CD4-positive, alpha-beta T cell (primary cell): ENCODE data around the gene USP50. TPM values are rescaled to one million over a fixed set of nuclear protein-coding genes. Genes with fewer than 3 reads are reported as not detected.

Experiments used
- ATAC-seq: fragments of 200-7000 bp; cut with Tn5 transposase; one replicate; pipeline ENCODE4 v1.10.0; 2022; ENCODE audit warnings: mild to moderate bottlenecking; ENCODE audit not compliant: poor library complexity
- CTCF ChIA-PET: fragments of 350-600 bp; sonication (Branson Sonifier 250); formaldehyde crosslinking; loops from one replicate; lab custom pipeline; 2021; ENCODE audit warnings: antibody characterized with exemption, inconsistent platforms; lab: Charles Lee
- POLR2A ChIA-PET: fragments of 350-600 bp; sonication (Branson Sonifier 250); formaldehyde crosslinking; loops from one replicate; lab custom pipeline; 2021; ENCODE audit warnings: antibody characterized with exemption, inconsistent platforms; lab: Charles Lee
- DNase-seq, 14 experiments: peaks; one replicate each; pipeline ENCODE4 v3.0.0-alpha.2; 2013 to 2020; ENCODE audit warnings: mixed read lengths in 2 of 14
- H3K27ac ChIP-seq, 2 donors: one replicate each; pipeline versions ENCODE4 v1.5.1 to v1.7.0; 2013; ENCODE audit warnings: low read length in 2 of 2, low read depth in 1 of 2, mild to moderate bottlenecking in 1 of 2
- H3K27me3 ChIP-seq, 2 experiments: 1 replicate in 1 of 2; 2 replicates in 1 of 2; pipeline versions ENCODE4 v1.6.1 to v1.7.0; 2013; ENCODE audit warnings: low read length in 2 of 2, control low read depth in 1 of 2, mild to moderate bottlenecking in 1 of 2, moderate library complexity in 1 of 2; ENCODE audit not compliant: insufficient read depth in 2 of 2, control insufficient read depth in 1 of 2
- H3K36me3 ChIP-seq: one replicate; pipeline ENCODE4 v1.6.1; 2013; ENCODE audit warnings: low read length, control low read depth; ENCODE audit not compliant: insufficient read depth
- H3K4me1 ChIP-seq: one replicate; pipeline ENCODE4 v1.6.1; 2013; ENCODE audit warnings: low read length, control low read depth; ENCODE audit not compliant: insufficient read depth
- H3K4me3 ChIP-seq: one replicate; pipeline ENCODE4 v1.5.1; 2013; ENCODE audit warnings: mild to moderate bottlenecking, low read length, moderate library complexity
- H3K9me3 ChIP-seq, 2 experiments: 1 replicate in 1 of 2; 2 replicates in 1 of 2; pipeline versions ENCODE4 v1.6.1 to v1.7.0; 2013; ENCODE audit warnings: low read length in 2 of 2, mild to moderate bottlenecking in 2 of 2, control low read depth in 1 of 2, moderate library complexity in 1 of 2; ENCODE audit not compliant: control insufficient read depth in 1 of 2, insufficient read depth in 1 of 2
- H3K27ac Mint-ChIP-seq: one replicate; pipeline ENCODE4 v1.8.0; 2020; ENCODE audit warnings: mixed read lengths
- H3K27me3 Mint-ChIP-seq: one replicate; pipeline ENCODE4 v1.8.0; 2021; ENCODE audit warnings: mixed read lengths
- H3K36me3 Mint-ChIP-seq: one replicate; pipeline ENCODE4 v1.8.0; 2021; ENCODE audit warnings: low read depth, mixed read lengths
- H3K4me1 Mint-ChIP-seq: one replicate; pipeline ENCODE4 v1.8.0; 2021; ENCODE audit warnings: low read depth, mixed read lengths
- H3K4me3 Mint-ChIP-seq: one replicate; pipeline ENCODE4 v1.8.0; 2020; ENCODE audit warnings: mild to moderate bottlenecking, mixed read lengths
- H3K9me3 Mint-ChIP-seq: one replicate; pipeline ENCODE4 v1.8.0; 2020; ENCODE audit warnings: mixed read lengths
- intact Hi-C, 2 experiments: fragments of 100-400 bp; cut with DNase I in 1 of 2; cut with micrococcal nuclease in 1 of 2; formaldehyde crosslinking; loops; one replicate each; pipeline versions ENCODE4 v1.15.1 to v1.9.0; 2023 to 2025; cut with DNase I, micrococcal nuclease
- total RNA-seq, 174 experiments: library from RNA in 2 of 174; stranded (reverse) in 2 of 174; gene quantifications; one replicate each; pipeline ENCODE4 v1.2.3 and lab custom pipeline; 2021 to 2026
- TF ChIP-seq, protein P1 (sequence below): fragments of 200-600 bp; IDR thresholded peaks from one replicate; pipeline ENCODE4 v1.8.0; 2022; ENCODE audit warnings: antibody characterized with exemption, mild to moderate bottlenecking

USP50 gene
- total RNA-seq, 2 experiments from 2014 or later: 0.41 TPM; not detected in 1

DNA sequence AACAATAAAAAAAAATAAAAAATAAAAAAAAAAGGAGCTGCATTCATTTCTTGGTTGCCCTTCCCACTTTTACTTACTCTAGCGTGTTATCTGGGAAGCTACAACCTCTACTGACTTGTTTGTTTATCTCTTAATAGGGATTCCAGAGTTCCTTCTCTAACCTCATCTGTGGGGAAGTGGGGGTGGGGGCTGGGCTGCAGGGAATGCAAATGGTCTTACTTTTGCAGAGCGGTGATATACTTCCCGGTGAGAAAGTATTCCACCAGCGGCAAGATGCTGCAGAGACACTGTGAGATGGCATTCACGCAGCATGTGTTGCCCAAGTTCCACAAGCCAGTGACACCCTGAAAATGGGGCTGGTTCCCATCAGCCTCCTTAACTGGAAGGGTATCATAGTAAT lies 2.1 kb downstream of the USP50 start:
- Histone ChIP-seq H3K4me1 (no peaks in the 10 kb centered on the region), H3K27me3 (no peaks in the 10 kb centered on the region), H3K27ac (no peak overlapping the region), H3K4me3 (no peak overlapping the region), H3K36me3 (no peaks in the 10 kb centered on the region), H3K9me3 (no peaks in the 10 kb centered on the region)
- H3K4me3 Mint-ChIP-seq: no peak overlapping the region
- no peaks in the 10 kb centered on the region for H3K4me1 Mint-ChIP-seq
- H3K27me3 Mint-ChIP-seq: peaks cover 11% of the 10 kb centered on the region
- H3K9me3 Mint-ChIP-seq: no peaks in the 10 kb centered on the region
- H3K36me3 Mint-ChIP-seq: no peaks in the 10 kb centered on the region
- ChIA-PET CTCF (interaction anchor here (1.3 kb wide), 1 partner anchor 11 kb away, joined by 4 read pairs; no protein-coding TSS in a partner anchor), POLR2A (no interaction called here)
- intact Hi-C loops: no loop called here
- ATAC-seq: no peak
- TF ChIP-seq, protein P1, sequence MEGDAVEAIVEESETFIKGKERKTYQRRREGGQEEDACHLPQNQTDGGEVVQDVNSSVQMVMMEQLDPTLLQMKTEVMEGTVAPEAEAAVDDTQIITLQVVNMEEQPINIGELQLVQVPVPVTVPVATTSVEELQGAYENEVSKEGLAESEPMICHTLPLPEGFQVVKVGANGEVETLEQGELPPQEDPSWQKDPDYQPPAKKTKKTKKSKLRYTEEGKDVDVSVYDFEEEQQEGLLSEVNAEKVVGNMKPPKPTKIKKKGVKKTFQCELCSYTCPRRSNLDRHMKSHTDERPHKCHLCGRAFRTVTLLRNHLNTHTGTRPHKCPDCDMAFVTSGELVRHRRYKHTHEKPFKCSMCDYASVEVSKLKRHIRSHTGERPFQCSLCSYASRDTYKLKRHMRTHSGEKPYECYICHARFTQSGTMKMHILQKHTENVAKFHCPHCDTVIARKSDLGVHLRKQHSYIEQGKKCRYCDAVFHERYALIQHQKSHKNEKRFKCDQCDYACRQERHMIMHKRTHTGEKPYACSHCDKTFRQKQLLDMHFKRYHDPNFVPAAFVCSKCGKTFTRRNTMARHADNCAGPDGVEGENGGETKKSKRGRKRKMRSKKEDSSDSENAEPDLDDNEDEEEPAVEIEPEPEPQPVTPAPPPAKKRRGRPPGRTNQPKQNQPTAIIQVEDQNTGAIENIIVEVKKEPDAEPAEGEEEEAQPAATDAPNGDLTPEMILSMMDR: no peak
- no peak overlapping the region for H3K27ac Mint-ChIP-seq
- no peak for DNase-seq

DNA sequence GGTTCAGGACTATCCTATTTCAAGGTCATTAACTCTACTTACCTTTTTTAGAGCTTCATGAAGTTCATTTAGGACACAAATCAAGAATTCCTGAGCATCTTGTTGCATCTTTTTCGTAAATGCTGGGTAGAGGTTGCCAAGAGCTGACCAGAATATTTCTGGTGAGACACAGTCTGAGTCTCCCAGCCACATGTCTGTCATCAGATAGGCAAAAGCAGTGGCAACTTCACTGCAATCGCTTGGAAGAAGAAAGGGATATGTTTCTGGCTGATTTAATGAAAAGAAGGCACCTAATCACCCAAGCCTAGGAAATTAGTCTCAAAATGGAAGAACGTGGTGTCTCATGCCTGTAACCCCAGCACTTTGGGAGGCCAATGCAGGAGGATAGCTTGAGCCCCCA lies 2.9 kb downstream of the USP50 start:
- Mint-ChIP-seq H3K9me3 (no peaks in the 10 kb centered on the region), H3K27ac (no peak overlapping the region), H3K36me3 (no peaks in the 10 kb centered on the region), H3K4me1 (no peaks in the 10 kb centered on the region), H3K4me3 (no peak overlapping the region), H3K27me3 (peaks cover 11% of the 10 kb centered on the region)
- ChIA-PET CTCF (no interaction called here), POLR2A (no interaction called here)
- no peak overlapping the region for H3K4me3 ChIP-seq
- DNase-seq (no peak), ATAC-seq (no peak)
- intact Hi-C loops: no loop called here
- TF ChIP-seq, protein P1: no peak
- no peaks in the 10 kb centered on the region for H3K36me3 ChIP-seq
- no peaks in the 10 kb centered on the region for H3K27me3 ChIP-seq
- no peaks in the 10 kb centered on the region for H3K9me3 ChIP-seq
- H3K27ac ChIP-seq: no peak overlapping the region
- H3K4me1 ChIP-seq: no peaks in the 10 kb centered on the region

DNA sequence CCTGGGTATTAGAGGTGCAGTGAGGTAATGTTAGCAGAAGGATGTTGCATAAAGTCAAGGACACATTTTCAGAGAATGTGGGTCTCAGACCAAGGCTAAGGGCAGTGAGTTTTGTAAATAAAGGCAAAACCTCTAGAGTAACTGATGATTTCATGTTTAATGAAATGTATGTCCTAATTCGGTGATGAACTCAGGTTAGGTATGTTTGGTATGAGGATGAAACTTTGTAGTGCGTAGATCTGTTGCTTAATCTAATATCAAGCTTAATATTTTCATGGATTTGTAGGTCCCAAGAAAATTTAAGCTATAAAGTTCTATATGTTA lies 3.6 kb downstream of the USP50 start:
- TF ChIP-seq, protein P1: no peak
- Mint-ChIP-seq H3K27ac (no peak overlapping the region), H3K36me3 (no peaks in the 10 kb centered on the region), H3K4me1 (no peaks in the 10 kb centered on the region), H3K9me3 (no peaks in the 10 kb centered on the region), H3K4me3 (no peak overlapping the region), H3K27me3 (peaks cover 11% of the 10 kb centered on the region)
- Histone ChIP-seq H3K4me1 (no peaks in the 10 kb centered on the region), H3K27ac (no peak overlapping the region), H3K36me3 (no peaks in the 10 kb centered on the region), H3K4me3 (no peak overlapping the region), H3K9me3 (no peaks in the 10 kb centered on the region), H3K27me3 (no peaks in the 10 kb centered on the region)
- CTCF ChIA-PET: no interaction called here
- DNase-seq: no peak
- no peak for ATAC-seq
- POLR2A ChIA-PET: no interaction called here
- intact Hi-C loops: no loop called here
